BJ (cell line): Measurements from ENCODE around the gene RND1. TPM values are rescaled to one million over a fixed set of nuclear protein-coding genes. Genes with fewer than 3 reads are reported as not detected.

Experiments used
- CTCF ChIA-PET: fragments of 350-600 bp; formaldehyde crosslinking; extraction: SDS; loops from one replicate; lab custom pipeline; 2021; ENCODE audit warnings: antibody characterized with exemption, inconsistent platforms; lab: Yijun Ruan, JAX
- POLR2A ChIA-PET: fragments of 300-600 bp; sonication (Branson Sonifier 250); formaldehyde crosslinking; extraction: SDS; loops from one replicate; lab custom pipeline; 2021; ENCODE audit warnings: antibody characterized with exemption; lab: Charles Lee
- DNase-seq: peaks from one replicate; pipeline ENCODE4 v3.0.0-alpha.2; 2011; ENCODE audit warnings: low read depth
- H3K27me3 ChIP-seq: 2 replicates; pipeline ENCODE4 v1.6.0; 2011; ENCODE audit warnings: low read length; ENCODE audit not compliant: control insufficient read depth, insufficient read depth
- H3K36me3 ChIP-seq: 2 replicates; pipeline ENCODE4 v1.5.1; 2011; ENCODE audit warnings: low read length; ENCODE audit not compliant: control insufficient read depth, insufficient read depth
- H3K4me3 ChIP-seq: 2 replicates; pipeline ENCODE4 v1.5.1; 2011; ENCODE audit warnings: low read depth, mild to moderate bottlenecking, control low read depth, low read length
- polyA plus RNA-seq: library from polyadenylated mRNA; depleted of rRNA; stranded (reverse); fragments of >200 nt; gene quantifications from 2 replicates; pipeline ENCODE4 v1.2.3, GENCODE V29; 2011
- TF ChIP-seq, protein P1 (sequence below): IDR thresholded peaks from 2 replicates; pipeline ENCODE4 v1.5.1; 2011; ENCODE audit warnings: low read depth, mild to moderate bottlenecking, control low read depth, inconsistent platforms, low read length, moderate library complexity; ENCODE audit not compliant: insufficient read depth

RND1 gene
- polyA plus RNA-seq, 1 experiment: 0.72 TPM

DNA sequence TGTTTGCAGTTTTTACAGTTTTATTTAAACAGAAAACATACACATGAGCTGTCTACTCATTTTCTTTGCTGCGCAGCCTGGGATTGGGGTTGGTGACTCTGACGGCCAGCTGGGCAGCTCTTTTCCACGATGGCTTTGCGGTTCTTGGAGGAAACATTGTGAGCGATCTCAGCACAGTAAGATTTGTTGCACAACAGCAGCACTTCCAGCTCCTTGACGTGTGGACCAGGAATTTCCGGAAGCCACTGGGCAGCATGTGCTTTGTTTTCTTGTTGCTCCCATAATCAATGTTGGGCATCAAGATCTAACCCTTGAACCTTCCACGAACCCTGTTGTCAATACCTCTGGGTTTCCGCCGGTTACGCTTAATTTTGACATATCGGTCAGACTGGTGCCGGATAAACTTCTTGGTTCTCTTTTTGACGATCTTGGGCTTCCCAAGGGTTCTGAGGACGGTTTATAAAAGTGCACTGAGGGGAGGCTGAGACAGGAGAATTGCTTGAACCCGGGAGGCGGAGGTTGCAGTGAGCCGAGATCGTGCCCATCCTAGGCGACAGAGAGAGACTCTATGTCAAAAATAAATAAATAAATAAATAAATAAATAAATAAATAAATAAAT is 37.8 kb upstream of the RND1 start:
- H3K36me3 ChIP-seq: no peaks in the 10 kb centered on the region
- no peak overlapping the region for H3K4me3 ChIP-seq
- DNase-seq: no peak
- POLR2A ChIA-PET: no interaction called here
- H3K27me3 ChIP-seq: no peaks in the 10 kb centered on the region
- TF ChIP-seq, protein P1, sequence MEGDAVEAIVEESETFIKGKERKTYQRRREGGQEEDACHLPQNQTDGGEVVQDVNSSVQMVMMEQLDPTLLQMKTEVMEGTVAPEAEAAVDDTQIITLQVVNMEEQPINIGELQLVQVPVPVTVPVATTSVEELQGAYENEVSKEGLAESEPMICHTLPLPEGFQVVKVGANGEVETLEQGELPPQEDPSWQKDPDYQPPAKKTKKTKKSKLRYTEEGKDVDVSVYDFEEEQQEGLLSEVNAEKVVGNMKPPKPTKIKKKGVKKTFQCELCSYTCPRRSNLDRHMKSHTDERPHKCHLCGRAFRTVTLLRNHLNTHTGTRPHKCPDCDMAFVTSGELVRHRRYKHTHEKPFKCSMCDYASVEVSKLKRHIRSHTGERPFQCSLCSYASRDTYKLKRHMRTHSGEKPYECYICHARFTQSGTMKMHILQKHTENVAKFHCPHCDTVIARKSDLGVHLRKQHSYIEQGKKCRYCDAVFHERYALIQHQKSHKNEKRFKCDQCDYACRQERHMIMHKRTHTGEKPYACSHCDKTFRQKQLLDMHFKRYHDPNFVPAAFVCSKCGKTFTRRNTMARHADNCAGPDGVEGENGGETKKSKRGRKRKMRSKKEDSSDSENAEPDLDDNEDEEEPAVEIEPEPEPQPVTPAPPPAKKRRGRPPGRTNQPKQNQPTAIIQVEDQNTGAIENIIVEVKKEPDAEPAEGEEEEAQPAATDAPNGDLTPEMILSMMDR: no peak
- CTCF ChIA-PET: interaction anchor here (0.8 to 5.5 kb wide), 10 partner anchors 11 to 85 kb away, joined by 3 to 37 read pairs (median 4); partner anchors contain the start of gene DDX23

DNA sequence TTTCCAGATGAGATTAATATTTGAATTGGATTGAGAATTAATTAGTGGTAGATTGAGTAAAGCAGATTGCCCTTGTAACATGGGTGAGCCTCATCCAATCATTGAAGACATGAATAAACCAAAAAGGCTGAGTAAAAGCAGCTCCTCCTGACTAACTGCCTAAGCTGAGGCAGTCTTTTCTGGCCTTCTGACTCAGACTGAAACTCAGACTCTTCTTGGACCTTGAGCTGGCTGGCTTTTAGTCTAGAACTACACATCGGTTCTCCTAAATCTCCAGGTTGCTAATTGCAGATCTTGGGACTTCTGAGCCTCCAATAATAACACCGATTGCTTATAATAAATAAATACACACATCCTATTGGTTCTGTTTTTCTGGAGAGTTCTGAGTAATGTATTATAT is 35.6 kb upstream of the RND1 start:
- no peak overlapping the region for H3K4me3 ChIP-seq
- CTCF ChIA-PET: interaction anchor here (1.8 to 5.5 kb wide), 4 partner anchors 11 to 94 kb away, joined by 4 to 37 read pairs (median 18); partner anchors contain the start of gene DDX23
- TF ChIP-seq, protein P1: no peak
- POLR2A ChIA-PET: interaction anchor here (0.6 kb wide), 1 partner anchor 10 kb away, joined by 8 read pairs; no protein-coding TSS in a partner anchor
- no peaks in the 10 kb centered on the region for H3K36me3 ChIP-seq
- no peak for DNase-seq
- H3K27me3 ChIP-seq: no peaks in the 10 kb centered on the region; the same call in 1 of the 2 replicates

DNA sequence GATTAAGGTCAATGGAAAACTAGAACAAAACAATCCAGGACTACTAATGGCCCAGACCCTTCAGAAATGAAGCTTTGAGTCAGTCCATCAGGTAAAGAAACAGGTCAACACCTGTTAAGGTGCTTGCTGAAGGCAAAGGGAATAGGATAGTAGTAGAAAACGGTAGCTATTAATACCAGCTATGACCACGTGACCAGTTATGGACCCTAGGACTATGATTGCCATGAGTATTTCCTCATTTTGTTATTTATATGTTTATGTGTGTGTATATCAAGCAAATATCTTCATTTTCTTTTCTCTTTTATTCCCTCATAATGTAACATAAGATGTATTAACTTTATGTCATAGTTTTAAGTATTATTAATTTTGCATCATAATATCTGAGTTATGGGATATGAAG is 34.0 kb upstream of the RND1 start:
- Histone ChIP-seq H3K36me3 (no peaks in the 10 kb centered on the region), H3K27me3 (no peaks in the 10 kb centered on the region; the same call in 1 of the 2 replicates), H3K4me3 (no peak overlapping the region)
- TF ChIP-seq, protein P1: no peak
- CTCF ChIA-PET: interaction anchor here (1.8 to 5.5 kb wide), 3 partner anchors 9 to 95 kb away, joined by 4 to 37 read pairs (median 32); partner anchors contain the start of gene DDX23
- POLR2A ChIA-PET: no interaction called here
- no peak for DNase-seq

DNA sequence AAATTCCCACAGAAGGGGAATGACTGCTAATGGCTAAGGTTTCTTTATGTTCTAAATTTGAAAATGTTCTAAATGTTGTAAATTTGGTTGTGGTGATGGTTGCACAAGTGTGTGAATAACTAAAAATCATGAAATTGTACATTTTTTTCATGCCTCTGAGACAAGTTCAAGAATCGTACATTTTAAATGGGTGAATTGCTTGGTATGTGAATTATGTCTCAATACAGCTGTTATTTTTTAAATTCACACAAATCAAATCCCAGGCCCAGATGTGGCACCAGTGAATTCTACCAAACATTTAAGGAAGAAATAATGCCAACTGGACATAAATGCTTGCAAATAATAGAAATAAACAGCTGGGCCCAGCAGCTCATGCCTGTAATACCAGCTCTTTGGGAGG is 28.6 kb upstream of the RND1 start:
- Histone ChIP-seq H3K27me3 (peaks cover 5% of the 10 kb centered on the region; the same call in 1 of the 2 replicates), H3K4me3 (no peak overlapping the region), H3K36me3 (no peaks in the 10 kb centered on the region)
- TF ChIP-seq, protein P1: no peak
- CTCF ChIA-PET: interaction anchor here (3.8 kb wide), 1 partner anchor 41 kb away, joined by 21 read pairs; the partner anchor contains the start of gene DDX23
- DNase-seq: no peak
- POLR2A ChIA-PET: no interaction called here

DNA sequence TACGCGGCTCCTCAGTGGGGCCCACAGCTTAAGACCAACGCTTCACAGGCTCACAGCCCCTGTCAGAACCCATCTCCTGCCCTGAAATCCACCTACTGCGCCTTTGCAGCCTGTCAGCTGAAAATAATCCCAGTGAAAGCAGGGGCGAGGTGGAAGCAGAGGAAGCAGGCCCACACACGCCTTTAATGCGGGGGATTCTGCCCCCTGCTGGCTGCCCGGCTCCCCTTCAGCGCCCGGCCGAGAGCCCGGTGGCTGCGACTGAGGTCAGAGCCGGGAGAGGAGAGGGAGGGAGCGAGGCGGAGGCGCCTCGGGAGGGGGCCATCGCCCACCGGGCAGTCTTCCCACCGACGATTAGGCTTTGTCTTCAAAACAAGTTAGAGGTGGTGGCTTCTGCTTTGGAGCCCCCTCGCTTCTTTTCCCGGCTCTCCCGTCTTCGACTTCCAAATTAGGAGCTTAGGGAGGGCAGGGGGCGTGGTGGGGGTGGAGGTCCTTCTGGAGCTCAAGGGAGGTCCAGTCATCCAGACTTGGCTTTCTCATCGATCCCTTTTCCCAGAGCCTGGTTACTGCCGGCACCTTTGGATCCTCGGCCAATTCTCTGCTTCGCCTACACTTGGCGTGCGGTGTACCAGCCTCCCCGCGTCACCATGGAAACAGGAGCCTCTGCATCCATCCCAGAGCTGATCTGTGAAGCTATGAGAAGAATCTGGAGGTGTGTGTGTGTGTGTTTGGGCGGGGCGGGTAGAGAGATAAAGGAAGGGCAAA is 25.2 kb upstream of the RND1 start:
- ChIA-PET POLR2A (interaction anchor here (0.6 kb wide), 2 partner anchors 8 to 10 kb away, joined by 3 to 8 read pairs; no protein-coding TSS in a partner anchor), CTCF (interaction anchor here (0.6 to 5.2 kb wide), 39 partner anchors 9 to 147 kb away, joined by 3 to 243 read pairs (median 4); partner anchors contain the start of genes ADCY6, ARF3, CACNB3 and DDX23)
- Histone ChIP-seq H3K36me3 (no peaks in the 10 kb centered on the region), H3K27me3 (peaks cover 5% of the 10 kb centered on the region; the same call in 1 of the 2 replicates), H3K4me3 (peak overlapping the region; percentile 24)
- TF ChIP-seq, protein P1: peak; percentile 97
- DNase-seq: no peak
